NT2/D1 (cell line): ENCODE results near the gene MAP3K8.

Experiments used
- DNase-seq: peaks from one replicate; pipeline ENCODE4 v3.0.0-alpha.2; 2011; ENCODE audit warnings: low read depth, low spot score
- H3K27me3 ChIP-seq: 2 replicates; pipeline ENCODE4 v1.6.0; 2011; ENCODE audit warnings: mild to moderate bottlenecking; ENCODE audit not compliant: insufficient read length, insufficient read depth
- H3K36me3 ChIP-seq: 2 replicates; pipeline ENCODE4 v1.6.1; 2011; ENCODE audit warnings: mild to moderate bottlenecking, low read length, mixed read lengths; ENCODE audit not compliant: insufficient read depth, insufficient read length
- H3K4me1 ChIP-seq: 2 replicates; pipeline ENCODE4 v1.5.1; 2011; ENCODE audit not compliant: insufficient read depth, insufficient read length
- H3K4me3 ChIP-seq: 2 replicates; pipeline ENCODE4 v1.5.1; 2011; ENCODE audit warnings: low read depth; ENCODE audit not compliant: insufficient read length
- H3K9ac ChIP-seq: 2 replicates; pipeline ENCODE4 v1.6.0; 2011; ENCODE audit warnings: low read depth; ENCODE audit not compliant: insufficient read length
- H3K9me3 ChIP-seq: 2 replicates; pipeline ENCODE4 v1.5.1; 2011; ENCODE audit warnings: mild to moderate bottlenecking, low read length; ENCODE audit not compliant: insufficient read depth
- SUZ12 ChIP-seq: IDR thresholded peaks from 2 replicates; pipeline ENCODE4 v1.6.1; 2011; ENCODE audit not compliant: insufficient read length, insufficient read depth; ENCODE audit errors: extremely low read depth
- YY1 ChIP-seq: IDR thresholded peaks from 2 replicates; pipeline ENCODE4 v1.6.1; 2011; ENCODE audit not compliant: insufficient read length, insufficient read depth
- ZNF274 ChIP-seq: IDR thresholded peaks from 2 replicates; pipeline ENCODE4 v1.6.1; 2011; ENCODE audit warnings: mild to moderate bottlenecking, low read depth, low read length

MAP3K8 gene

DNA sequence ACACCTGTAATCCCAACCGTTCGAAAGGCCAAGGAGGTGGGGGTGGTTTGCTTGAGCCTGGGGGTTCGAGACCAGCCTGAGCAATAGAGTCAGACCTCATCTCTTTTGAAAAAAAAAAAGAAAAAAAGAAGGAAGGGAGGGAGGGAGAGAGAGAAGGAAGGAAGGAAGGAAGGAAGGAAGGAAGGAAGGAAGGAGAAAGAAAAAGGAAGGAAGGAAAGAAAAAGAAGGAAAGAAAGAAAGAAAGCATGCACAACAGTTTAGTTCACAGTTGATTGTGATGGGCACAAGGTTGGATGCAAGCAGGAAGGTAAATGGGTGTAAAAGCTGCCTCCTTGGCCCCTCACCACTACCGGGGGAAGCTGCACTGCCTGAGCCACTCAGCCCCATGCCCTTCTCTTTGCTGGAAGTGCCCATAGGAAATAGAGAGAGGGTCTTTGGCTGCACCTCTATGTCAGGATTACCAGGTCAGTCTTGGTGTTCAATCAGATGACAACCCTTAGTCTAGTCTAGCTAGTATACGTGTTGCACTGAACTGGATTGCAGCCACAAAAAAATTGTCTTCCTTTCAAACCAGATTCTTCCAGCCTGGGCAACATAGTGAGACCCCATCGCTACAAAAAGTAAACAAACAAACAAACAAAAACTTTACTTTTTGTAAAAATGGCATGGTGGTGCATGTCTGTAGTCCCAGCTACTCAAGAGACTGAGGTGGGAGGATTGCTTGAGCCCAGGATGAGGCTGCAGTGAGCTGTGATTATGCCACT lies 20.0 kb downstream of the MAP3K8 start:
- Histone ChIP-seq H3K9me3 (no peaks in the 10 kb centered on the region), H3K36me3 (peaks cover 46% of the 10 kb centered on the region), H3K27me3 (no peaks in the 10 kb centered on the region), H3K4me1 (no peaks in the 10 kb centered on the region), H3K4me3 (no peak overlapping the region), H3K9ac (no peak overlapping the region)
- no peak for DNase-seq
- no peak for TF ChIP-seq ZNF274
- no peak for TF ChIP-seq SUZ12
- TF ChIP-seq YY1, result no peak

DNA sequence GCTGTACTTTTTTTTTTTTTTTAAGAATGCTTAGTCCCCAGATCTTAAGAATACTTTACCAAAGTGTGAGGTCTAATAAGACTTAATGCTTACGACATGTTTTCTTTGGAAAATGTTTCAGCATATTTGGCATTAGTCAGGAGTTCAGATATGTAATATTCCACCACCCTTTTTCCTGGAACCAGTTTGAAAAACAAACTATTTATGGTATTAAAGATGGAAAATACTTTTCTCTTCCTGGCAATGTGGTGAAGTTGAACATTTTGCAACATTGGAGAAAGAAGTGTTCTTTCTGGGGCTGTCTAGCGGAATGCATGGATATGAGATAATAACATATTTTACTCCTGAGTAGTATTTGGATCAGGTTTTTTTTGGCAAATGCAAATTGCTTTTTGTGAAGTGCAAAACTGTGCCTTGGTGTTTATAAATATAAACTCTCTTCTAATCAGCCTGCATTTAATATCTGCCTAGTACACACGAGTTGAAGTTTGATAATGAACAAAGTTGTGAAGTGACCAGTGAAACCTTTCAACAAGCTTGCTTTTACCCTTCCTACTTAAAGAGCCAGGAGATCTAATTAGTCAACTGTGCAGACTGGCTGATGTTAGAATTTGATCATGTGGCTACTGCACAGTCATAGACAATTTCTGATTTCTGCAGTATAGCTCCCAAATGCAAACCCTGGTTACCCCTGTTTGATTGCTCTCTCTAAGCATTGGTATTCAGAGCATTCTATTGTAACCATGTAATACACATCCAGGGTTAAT lies 20.9 kb downstream of the MAP3K8 start:
- H3K27me3 ChIP-seq, result no peaks in the 10 kb centered on the region
- H3K9ac ChIP-seq, result no peak overlapping the region
- no peak overlapping the region for H3K4me3 ChIP-seq
- DNase-seq, result no peak
- no peaks in the 10 kb centered on the region for H3K4me1 ChIP-seq
- no peaks in the 10 kb centered on the region for H3K9me3 ChIP-seq
- H3K36me3 ChIP-seq, result peaks cover 50% of the 10 kb centered on the region
- TF ChIP-seq YY1, result no peak
- TF ChIP-seq SUZ12, result no peak
- TF ChIP-seq ZNF274, result no peak

DNA sequence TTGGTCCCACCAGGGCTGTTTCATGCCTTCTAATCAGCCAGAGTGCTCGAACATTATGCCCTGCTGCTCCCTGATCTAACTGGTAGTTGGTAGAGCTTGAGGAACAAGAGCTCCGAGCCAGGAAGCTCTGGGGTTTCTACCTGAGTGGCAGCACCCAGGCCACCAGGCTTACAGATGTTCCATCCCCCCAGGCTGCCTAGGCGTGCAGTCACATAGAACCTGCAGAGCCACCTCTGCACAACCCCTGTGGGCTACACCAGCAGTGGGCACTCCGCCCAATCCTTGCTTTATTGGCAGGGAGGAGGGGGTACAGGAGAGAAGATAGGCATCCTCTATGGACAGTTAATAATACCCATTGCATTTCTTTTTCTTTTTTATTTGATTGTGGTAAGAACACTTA lies 21.8 kb downstream of the MAP3K8 start:
- DNase-seq, result no peak
- no peak overlapping the region for H3K9ac ChIP-seq
- H3K9me3 ChIP-seq, result no peaks in the 10 kb centered on the region
- H3K36me3 ChIP-seq, result peaks cover 50% of the 10 kb centered on the region
- no peak overlapping the region for H3K4me3 ChIP-seq
- H3K27me3 ChIP-seq, result no peaks in the 10 kb centered on the region
- no peaks in the 10 kb centered on the region for H3K4me1 ChIP-seq
- TF ChIP-seq SUZ12 (no peak), ZNF274 (no peak), YY1 (no peak)

DNA sequence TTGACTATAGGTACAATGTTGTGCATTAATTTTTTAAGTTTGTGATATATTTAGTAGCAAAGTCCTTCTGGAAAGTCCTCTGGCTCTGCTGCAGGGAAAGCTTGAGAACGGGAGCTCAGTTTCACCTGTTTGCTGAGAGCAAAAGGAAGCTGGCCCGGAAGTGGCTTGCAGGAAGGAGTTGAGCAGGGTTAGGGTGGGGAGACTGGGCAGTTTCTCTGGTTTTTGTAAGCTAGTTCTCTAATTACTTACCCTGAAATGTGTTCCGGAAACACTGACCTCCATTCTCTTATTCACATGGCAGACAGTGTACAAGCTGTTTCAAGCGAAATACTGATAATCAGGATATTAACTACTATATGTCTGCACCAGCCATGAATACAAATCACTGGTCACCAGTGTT lies 22.3 kb downstream of the MAP3K8 start:
- no peaks in the 10 kb centered on the region for H3K4me1 ChIP-seq
- no peaks in the 10 kb centered on the region for H3K9me3 ChIP-seq
- no peak overlapping the region for H3K9ac ChIP-seq
- DNase-seq, result no peak
- peaks cover 54% of the 10 kb centered on the region for H3K36me3 ChIP-seq
- H3K27me3 ChIP-seq, result no peaks in the 10 kb centered on the region
- TF ChIP-seq YY1 (no peak), ZNF274 (no peak), SUZ12 (no peak)
- no peak overlapping the region for H3K4me3 ChIP-seq

DNA sequence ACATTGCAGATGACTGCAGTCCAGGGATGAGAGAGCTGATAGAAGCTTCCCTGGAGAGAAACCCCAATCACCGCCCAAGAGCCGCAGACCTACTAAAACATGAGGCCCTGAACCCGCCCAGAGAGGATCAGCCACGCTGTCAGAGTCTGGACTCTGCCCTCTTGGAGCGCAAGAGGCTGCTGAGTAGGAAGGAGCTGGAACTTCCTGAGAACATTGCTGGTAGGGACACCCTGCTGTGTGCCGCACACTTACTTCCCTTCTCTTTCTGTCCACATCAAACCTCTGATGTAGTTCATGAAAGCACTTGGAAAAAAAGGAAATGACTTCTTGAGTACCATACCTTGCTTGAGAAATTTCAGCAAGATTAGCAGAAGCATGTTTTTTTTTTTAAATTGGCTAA lies 25.3 kb downstream of the MAP3K8 start:
- TF ChIP-seq SUZ12, result no peak
- TF ChIP-seq YY1, result no peak
- no peak for TF ChIP-seq ZNF274
- Histone ChIP-seq H3K4me3 (no peak overlapping the region), H3K9ac (no peak overlapping the region), H3K27me3 (no peaks in the 10 kb centered on the region), H3K36me3 (peaks cover 38% of the 10 kb centered on the region), H3K4me1 (no peaks in the 10 kb centered on the region), H3K9me3 (no peaks in the 10 kb centered on the region)
- no peak for DNase-seq

DNA sequence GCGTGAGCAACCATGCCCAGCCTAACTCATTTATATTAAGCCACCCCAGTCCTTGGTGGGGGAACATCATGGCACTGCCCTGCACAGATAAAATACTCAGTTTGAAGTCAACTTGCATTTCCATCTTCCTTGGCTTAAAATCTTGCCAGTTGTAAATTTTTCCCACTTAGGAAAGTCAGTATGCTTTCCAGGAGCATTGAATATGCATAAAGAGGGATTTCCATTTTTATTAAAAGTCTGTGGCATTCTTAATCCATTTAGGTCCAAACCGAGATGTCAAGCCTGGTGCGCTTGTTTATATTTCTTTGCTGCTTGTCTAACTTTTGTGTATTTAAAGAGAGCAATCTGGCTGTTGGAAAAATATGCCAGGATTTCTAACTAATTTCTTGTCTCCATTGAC lies 26.1 kb downstream of the MAP3K8 start:
- Histone ChIP-seq H3K4me3 (no peak overlapping the region), H3K9me3 (no peaks in the 10 kb centered on the region), H3K36me3 (peaks cover 38% of the 10 kb centered on the region), H3K27me3 (no peaks in the 10 kb centered on the region), H3K4me1 (no peaks in the 10 kb centered on the region), H3K9ac (no peak overlapping the region)
- TF ChIP-seq ZNF274 (no peak), SUZ12 (no peak), YY1 (no peak)
- no peak for DNase-seq

DNA sequence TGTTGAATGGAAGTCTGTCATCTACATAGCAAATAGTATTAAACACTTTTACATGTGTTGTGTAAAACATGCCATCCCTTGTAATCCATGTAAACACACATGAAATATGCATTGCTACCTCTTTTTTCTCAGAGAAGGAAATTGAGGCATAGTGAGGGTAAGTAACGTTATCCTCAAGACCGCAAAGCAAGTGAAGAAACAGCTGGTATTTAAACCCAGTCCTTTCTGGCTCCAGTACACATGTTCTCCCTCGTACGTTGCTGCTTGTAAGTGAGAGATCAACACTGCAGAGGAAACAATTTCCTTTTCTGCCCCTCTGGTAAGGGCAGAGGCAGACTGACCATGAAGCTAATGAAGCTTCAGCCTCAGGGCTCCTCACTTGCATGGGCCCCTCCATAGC lies 28.5 kb downstream of the MAP3K8 start:
- DNase-seq, result no peak
- no peaks in the 10 kb centered on the region for H3K4me1 ChIP-seq
- peaks cover 32% of the 10 kb centered on the region for H3K36me3 ChIP-seq
- H3K27me3 ChIP-seq, result no peaks in the 10 kb centered on the region
- no peak overlapping the region for H3K9ac ChIP-seq
- H3K4me3 ChIP-seq, result no peak overlapping the region
- no peaks in the 10 kb centered on the region for H3K9me3 ChIP-seq
- TF ChIP-seq ZNF274, result no peak
- TF ChIP-seq SUZ12, result no peak
- TF ChIP-seq YY1, result no peak
